ENCODE data around the gene OR6B1. TPM values are rescaled to one million over a fixed set of nuclear protein-coding genes. Genes with fewer than 3 reads are reported as not detected.

Gene OR6B1
- total and polyA plus RNA-seq, 9 of the 15 experiments (the other 6 are each of a cell fraction or from before 2014, with no cell fraction given): not detected

GRCh38 chr7:143993924-143994323, 6.2 kb upstream of the OR6B1 start:
- Histone ChIP-seq H3K79me2 (ENCODE audit: control insufficient read depth, insufficient read depth, low read length) (no peaks in the 10 kb centered on the region), H4K20me1 (replicated peaks; ENCODE audit: control insufficient read depth, insufficient read depth, low read length) (no peaks in the 10 kb centered on the region), H3K4me3 (no peak overlapping the region), H3K9ac (ENCODE audit: insufficient read depth in 1 of 2, low read depth in 2 of 2, low read length in 2 of 2) (no peak overlapping the region), H3K27me3 (ENCODE audit: control insufficient read depth in 2 of 2, insufficient read depth in 2 of 2, low read length in 2 of 2) (no peaks in the 10 kb centered on the region; a peak in 1 of 5 replicates), H3K36me3 (ENCODE audit: control insufficient read depth, insufficient read depth, low read length) (no peaks in the 10 kb centered on the region), H3K9me3 (replicated peaks; ENCODE audit: control insufficient read depth, insufficient read depth, low read depth, low read length) (0 out of 2 replicates have a peak, but pooled peaks cover 4% of the 10 kb centered on the region), H3K4me2 (ENCODE audit: insufficient read depth, low read length) (no peak overlapping the region), H3K9me1 (ENCODE audit: control insufficient read depth, insufficient read depth, low read length) (no peaks in the 10 kb centered on the region), H3K27ac (ENCODE audit: extremely low read depth, low read depth, low read length) (no peak overlapping the region), H2AFZ (ENCODE audit: low read depth, low read length) (no peak overlapping the region), H3K4me1 (replicated peaks in 1 of 2; ENCODE audit: control insufficient read depth in 2 of 2, insufficient read depth in 2 of 2, low read length in 2 of 2) (no peaks in the 10 kb centered on the region)
- CTCF ChIA-PET (ENCODE audit: low intra/inter-chr PET ratio): no interaction called here
- DNase-seq (ENCODE audit: extremely low read depth in 1 of 4, low spot score in 3 of 4) (no peak), ATAC-seq (no peak), FAIRE-seq (no peak)
- intact Hi-C loops (cut with micrococcal nuclease): no loop called here
- WGBS (ENCODE audit: insufficient coverage, low coverage, missing lambda C conversion rate): 14% methylated on average over 3 of the region's 3 CpGs
- no TSS peak for BruUV-seq (replicated peaks)
- POLR2A ChIA-PET: no interaction called here
- in situ Hi-C loops (cut with MboI): no loop called here
- TF ChIP-seq ZNF57 (CRISPR knock-in tag; IDR thresholded peaks at IDR 0.05) (no peak), MAFG (tag; conservative IDR thresholded peaks at IDR 0.05) (no peak), KAT8 (IDR thresholded peaks at IDR 0.05; ENCODE audit: low read depth) (no peak), ZNF347 (CRISPR knock-in tag; IDR thresholded peaks at IDR 0.05; ENCODE audit: low read depth) (no peak), DACH1 (IDR thresholded peaks at IDR 0.05; ENCODE audit: partially characterized antibody) (peak; percentile 91), GATAD2B (IDR thresholded peaks at IDR 0.05; ENCODE audit: borderline replicate concordance) (no peak), GMEB1 (CRISPR knock-in tag; IDR thresholded peaks at IDR 0.05) (no peak)
- TF ChIP-seq, protein P1, sequence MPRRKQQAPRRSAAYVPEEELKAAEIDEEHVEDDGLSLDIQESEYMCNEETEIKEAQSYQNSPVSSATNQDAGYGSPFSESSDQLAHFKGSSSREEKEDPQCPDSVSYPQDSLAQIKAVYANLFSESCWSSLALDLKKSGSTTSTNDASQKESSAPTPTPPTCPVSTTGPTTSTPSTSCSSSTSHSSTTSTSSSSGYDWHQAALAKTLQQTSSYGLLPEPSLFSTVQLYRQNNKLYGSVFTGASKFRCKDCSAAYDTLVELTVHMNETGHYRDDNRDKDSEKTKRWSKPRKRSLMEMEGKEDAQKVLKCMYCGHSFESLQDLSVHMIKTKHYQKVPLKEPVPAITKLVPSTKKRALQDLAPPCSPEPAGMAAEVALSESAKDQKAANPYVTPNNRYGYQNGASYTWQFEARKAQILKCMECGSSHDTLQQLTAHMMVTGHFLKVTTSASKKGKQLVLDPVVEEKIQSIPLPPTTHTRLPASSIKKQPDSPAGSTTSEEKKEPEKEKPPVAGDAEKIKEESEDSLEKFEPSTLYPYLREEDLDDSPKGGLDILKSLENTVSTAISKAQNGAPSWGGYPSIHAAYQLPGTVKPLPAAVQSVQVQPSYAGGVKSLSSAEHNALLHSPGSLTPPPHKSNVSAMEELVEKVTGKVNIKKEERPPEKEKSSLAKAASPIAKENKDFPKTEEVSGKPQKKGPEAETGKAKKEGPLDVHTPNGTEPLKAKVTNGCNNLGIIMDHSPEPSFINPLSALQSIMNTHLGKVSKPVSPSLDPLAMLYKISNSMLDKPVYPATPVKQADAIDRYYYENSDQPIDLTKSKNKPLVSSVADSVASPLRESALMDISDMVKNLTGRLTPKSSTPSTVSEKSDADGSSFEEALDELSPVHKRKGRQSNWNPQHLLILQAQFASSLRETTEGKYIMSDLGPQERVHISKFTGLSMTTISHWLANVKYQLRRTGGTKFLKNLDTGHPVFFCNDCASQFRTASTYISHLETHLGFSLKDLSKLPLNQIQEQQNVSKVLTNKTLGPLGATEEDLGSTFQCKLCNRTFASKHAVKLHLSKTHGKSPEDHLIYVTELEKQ (CRISPR knock-in tag; IDR thresholded peaks at IDR 0.05): no peak
